H9 (cell line): ENCODE data around the gene GET4. TPM values are rescaled to one million over a fixed set of nuclear protein-coding genes. Genes with fewer than 3 reads are reported as not detected.

ENCODE experiments used
- DNase-seq: peaks from one replicate; pipeline ENCODE4 v3.0.0-alpha.2; 2017
- H2AFZ ChIP-seq: one replicate; pipeline ENCODE4 v1.6.1; 2013; ENCODE audit warnings: mild to moderate bottlenecking, low read length, control low read depth, moderate library complexity
- H2AK5ac ChIP-seq: 2 replicates; pipeline ENCODE4 v1.6.1; 2013; ENCODE audit warnings: low read length, control low read depth, mixed read lengths; ENCODE audit not compliant: insufficient read length
- H2BK120ac ChIP-seq: one replicate; pipeline ENCODE4 v1.6.1; 2013; ENCODE audit warnings: low read depth, mild to moderate bottlenecking, low read length, control low read depth, inconsistent platforms; ENCODE audit not compliant: poor library complexity, severe bottlenecking
- H2BK12ac ChIP-seq: 2 replicates; pipeline ENCODE4 v1.6.1; 2013; ENCODE audit warnings: low read length, control low read depth, mixed read lengths, low read depth; ENCODE audit not compliant: insufficient read length
- H2BK15ac ChIP-seq: 2 replicates; pipeline ENCODE4 v1.6.1; 2013; ENCODE audit warnings: low read depth, low read length, control low read depth
- H2BK20ac ChIP-seq: one replicate; pipeline ENCODE4 v1.6.1; 2013; ENCODE audit warnings: low read depth, mild to moderate bottlenecking, low read length, control low read depth, inconsistent platforms; ENCODE audit not compliant: poor library complexity, severe bottlenecking
- H2BK5ac ChIP-seq: 2 replicates; pipeline ENCODE4 v1.6.1; 2013; ENCODE audit warnings: low read length, control low read depth, mixed read lengths; ENCODE audit not compliant: insufficient read length
- H3K14ac ChIP-seq: 2 replicates; pipeline ENCODE4 v1.6.1; 2013; ENCODE audit warnings: low read length, control low read depth; ENCODE audit not compliant: insufficient read depth
- H3K18ac ChIP-seq: 2 replicates; pipeline ENCODE4 v1.6.1; 2013; ENCODE audit warnings: low read depth, mild to moderate bottlenecking, mixed read lengths, low read length, control low read depth; ENCODE audit not compliant: insufficient read length
- H3K23ac ChIP-seq: 2 replicates; pipeline ENCODE4 v1.6.1; 2013; ENCODE audit warnings: low read length, control low read depth, mixed read lengths, low read depth; ENCODE audit not compliant: insufficient read length
- H3K23me2 ChIP-seq: 2 replicates; pipeline ENCODE4 v1.6.1; 2013; ENCODE audit warnings: low read depth, mild to moderate bottlenecking, mixed read lengths, low read length, control low read depth; ENCODE audit not compliant: insufficient read length, poor library complexity, severe bottlenecking
- H3K27ac ChIP-seq: 2 replicates; pipeline ENCODE4 v1.5.1; 2013; ENCODE audit warnings: low read length, control low read depth, mixed read lengths, low read depth; ENCODE audit not compliant: insufficient read length
- H3K27me3 ChIP-seq: 2 replicates; pipeline ENCODE4 v1.6.1; 2013; ENCODE audit warnings: low read length, control low read depth, inconsistent platforms; ENCODE audit not compliant: insufficient read depth
- H3K4ac ChIP-seq: 2 replicates; pipeline ENCODE4 v1.6.1; 2013; ENCODE audit warnings: low read depth, mild to moderate bottlenecking, control low read depth, inconsistent platforms, low read length, moderate library complexity
- H3K4me1 ChIP-seq: 2 replicates; pipeline ENCODE4 v1.6.1; 2013; ENCODE audit warnings: low read length, control low read depth, inconsistent platforms; ENCODE audit not compliant: insufficient read depth
- H3K4me2 ChIP-seq: 2 replicates; pipeline ENCODE4 v1.6.1; 2013; ENCODE audit warnings: low read length, control low read depth, mixed read lengths; ENCODE audit not compliant: insufficient read length, insufficient read depth
- H3K56ac ChIP-seq: 2 replicates; pipeline ENCODE4 v1.6.1; 2013; ENCODE audit warnings: low read depth, mild to moderate bottlenecking, mixed read lengths, low read length, control low read depth; ENCODE audit not compliant: insufficient read length
- H3K79me1 ChIP-seq: 2 replicates; pipeline ENCODE4 v1.6.1; 2013; ENCODE audit warnings: low read depth, mild to moderate bottlenecking, moderate library complexity, low read length, control low read depth, inconsistent platforms; ENCODE audit not compliant: insufficient read depth, poor library complexity, severe bottlenecking
- H3K79me2 ChIP-seq: 2 replicates; pipeline ENCODE4 v1.6.1; 2013; ENCODE audit warnings: low read length, control low read depth, inconsistent platforms; ENCODE audit not compliant: insufficient read depth
- H3K9ac ChIP-seq: 2 replicates; pipeline ENCODE4 v1.6.1; 2013; ENCODE audit warnings: low read length, control low read depth, mixed read lengths; ENCODE audit not compliant: insufficient read length; ENCODE audit errors: extremely low read depth
- H3K9me3 ChIP-seq: one replicate; pipeline ENCODE4 v1.6.1; 2013; ENCODE audit warnings: low read depth, low read length, inconsistent platforms; ENCODE audit not compliant: control insufficient read depth
- H3T11ph ChIP-seq: one replicate; pipeline ENCODE4 v1.6.1; 2013; ENCODE audit warnings: mild to moderate bottlenecking, low read length, control low read depth, inconsistent platforms
- H4K20me1 ChIP-seq: one replicate; pipeline ENCODE4 v1.6.1; 2013; ENCODE audit not compliant: control insufficient read depth, insufficient read length, insufficient read depth
- H4K5ac ChIP-seq: 2 replicates; pipeline ENCODE4 v1.6.1; 2013; ENCODE audit warnings: low read depth, mild to moderate bottlenecking, mixed read lengths, low read length, control low read depth; ENCODE audit not compliant: insufficient read length
- H4K8ac ChIP-seq: replicated peaks from 2 replicates; pipeline ENCODE4 v1.6.1; 2013; ENCODE audit warnings: low read length, control low read depth, mixed read lengths, low read depth; ENCODE audit not compliant: insufficient read length
- H4K91ac ChIP-seq: 2 replicates; pipeline ENCODE4 v1.6.1; 2013; ENCODE audit warnings: low read depth, mild to moderate bottlenecking, moderate library complexity, mixed read lengths, low read length, control low read depth; ENCODE audit not compliant: insufficient read length
- H3K27ac Mint-ChIP-seq, 3 experiments: 2 replicates in 2 of 3; 3 replicates in 1 of 3; pipeline ENCODE4 v1.8.0; 2020 to 2021; ENCODE audit warnings: mixed read lengths in 3 of 3, mild to moderate bottlenecking in 1 of 3, moderate library complexity in 1 of 3
- H3K27me3 Mint-ChIP-seq: 2 replicates; pipeline ENCODE4 v1.8.0; 2021; ENCODE audit warnings: low read depth, mild to moderate bottlenecking, moderate library complexity, mixed read lengths
- H3K36me3 Mint-ChIP-seq, 3 experiments: 2 replicates in 2 of 3; 3 replicates in 1 of 3; pipeline ENCODE4 v1.8.0; 2020 to 2021; ENCODE audit warnings: low read depth in 3 of 3, mixed read lengths in 3 of 3; ENCODE audit not compliant: insufficient read depth in 1 of 3
- H3K4me1 Mint-ChIP-seq, 2 experiments: 2 replicates each; pipeline ENCODE4 v1.8.0; 2020; ENCODE audit warnings: mixed read lengths in 2 of 2
- H3K4me3 Mint-ChIP-seq, 2 experiments: 2 replicates in 1 of 2; 3 replicates in 1 of 2; pipeline ENCODE4 v1.8.0; 2020 to 2021; ENCODE audit warnings: mild to moderate bottlenecking in 2 of 2, mixed read lengths in 2 of 2, moderate library complexity in 1 of 2
- H3K9me3 Mint-ChIP-seq, 2 experiments: 2 replicates in 1 of 2; 3 replicates in 1 of 2; pipeline ENCODE4 v1.8.0; 2020; ENCODE audit warnings: mild to moderate bottlenecking in 2 of 2, mixed read lengths in 2 of 2, moderate library complexity in 1 of 2
- WGBS: extraction: QIAGEN DNeasy Blood & Tissue Kit; methylation state at CpG from one replicate; pipeline ENCODE4 v1.1.7; 2013; ENCODE audit warnings: missing lambda C conversion rate, low lambda C conversion rate, mixed read lengths; ENCODE audit not compliant: insufficient read length; ENCODE audit errors: extremely low coverage; 5-methylcytosine and 5-hydroxymethylcytosine counted together
- total RNA-seq: library from RNA; stranded (reverse); gene quantifications from 2 replicates; pipeline ENCODE4 v1.2.1, GENCODE V29; 2021
- TF ChIP-seq, protein P1 (sequence below): fragments of 200-600 bp; sonication (generic); conservative IDR thresholded peaks from 3 replicates; pipeline ENCODE4 v1.8.0; 2021; ENCODE audit warnings: antibody characterized with exemption, mild to moderate bottlenecking

GET4 gene
- total RNA-seq, 1 experiment from 2014 or later, result 70.2 TPM

GRCh38 chr7:896346-897075, 20.2 kb downstream of the GET4 start:
- peaks cover 3% of the 10 kb centered on the region for H4K20me1 ChIP-seq
- no peak overlapping the region for H2BK5ac ChIP-seq
- H3T11ph ChIP-seq, result no peak overlapping the region
- H3K27ac ChIP-seq, result no peak overlapping the region
- H2BK20ac ChIP-seq, result no peak overlapping the region
- H3K4me1 ChIP-seq, result no peaks in the 10 kb centered on the region
- H3K79me2 ChIP-seq, result no peaks in the 10 kb centered on the region
- H3K4me3 Mint-ChIP-seq, result no peak overlapping the region; a peak in 1 of 5 replicates
- H3K14ac ChIP-seq, result no peak overlapping the region
- no peaks in the 10 kb centered on the region for H3K9me3 Mint-ChIP-seq
- no peaks in the 10 kb centered on the region for H3K27me3 ChIP-seq
- H2AFZ ChIP-seq, result no peak overlapping the region
- no peaks in the 10 kb centered on the region for H3K23me2 ChIP-seq
- no peak overlapping the region for H3K23ac ChIP-seq
- H3K4ac ChIP-seq, result no peak overlapping the region
- H4K91ac ChIP-seq, result no peak overlapping the region
- no peak overlapping the region for H2BK15ac ChIP-seq
- H3K36me3 Mint-ChIP-seq, result peaks cover 22 to 51% (median 49%) of the 10 kb centered on the region in 3 experiments
- H4K5ac ChIP-seq, result no peak overlapping the region
- H3K27ac Mint-ChIP-seq, result no peak overlapping the region; a peak in 1 of 7 replicates
- H2AK5ac ChIP-seq, result no peak overlapping the region
- no CpG with 5 or more reads among the region's 42 CpGs for WGBS
- no peak overlapping the region for H2BK12ac ChIP-seq
- H3K9ac ChIP-seq, result no peak overlapping the region
- H4K8ac ChIP-seq, result no peak overlapping the region
- H2BK120ac ChIP-seq, result no peak overlapping the region
- TF ChIP-seq, protein P1, sequence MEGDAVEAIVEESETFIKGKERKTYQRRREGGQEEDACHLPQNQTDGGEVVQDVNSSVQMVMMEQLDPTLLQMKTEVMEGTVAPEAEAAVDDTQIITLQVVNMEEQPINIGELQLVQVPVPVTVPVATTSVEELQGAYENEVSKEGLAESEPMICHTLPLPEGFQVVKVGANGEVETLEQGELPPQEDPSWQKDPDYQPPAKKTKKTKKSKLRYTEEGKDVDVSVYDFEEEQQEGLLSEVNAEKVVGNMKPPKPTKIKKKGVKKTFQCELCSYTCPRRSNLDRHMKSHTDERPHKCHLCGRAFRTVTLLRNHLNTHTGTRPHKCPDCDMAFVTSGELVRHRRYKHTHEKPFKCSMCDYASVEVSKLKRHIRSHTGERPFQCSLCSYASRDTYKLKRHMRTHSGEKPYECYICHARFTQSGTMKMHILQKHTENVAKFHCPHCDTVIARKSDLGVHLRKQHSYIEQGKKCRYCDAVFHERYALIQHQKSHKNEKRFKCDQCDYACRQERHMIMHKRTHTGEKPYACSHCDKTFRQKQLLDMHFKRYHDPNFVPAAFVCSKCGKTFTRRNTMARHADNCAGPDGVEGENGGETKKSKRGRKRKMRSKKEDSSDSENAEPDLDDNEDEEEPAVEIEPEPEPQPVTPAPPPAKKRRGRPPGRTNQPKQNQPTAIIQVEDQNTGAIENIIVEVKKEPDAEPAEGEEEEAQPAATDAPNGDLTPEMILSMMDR, result no peak
- H3K9me3 ChIP-seq, result no peaks in the 10 kb centered on the region
- peaks cover 2 to 3% of the 10 kb centered on the region in 2 experiments; a peak in 1 of 4 replicates for H3K4me1 Mint-ChIP-seq
- no peak overlapping the region for H3K4me2 ChIP-seq
- no peak overlapping the region for H3K18ac ChIP-seq
- peaks cover 1% of the 10 kb centered on the region; the same call in 1 of the 2 replicates for H3K27me3 Mint-ChIP-seq
- no peak for DNase-seq
- H3K56ac ChIP-seq, result no peak overlapping the region
- no peaks in the 10 kb centered on the region for H3K79me1 ChIP-seq
